ENCODE data around the gene SLC28A2. TPM values are rescaled to one million over a fixed set of nuclear protein-coding genes. Genes with fewer than 3 reads are reported as not detected.

SLC28A2 gene
- total RNA-seq, 1 donor from 2014 or later = not detected

- no peaks in the 10 kb centered on the region for H3K9me3 Mint-ChIP-seq
These were observed 62.9 kb downstream of the SLC28A2 start for GRCh38 chr15:45314960-45315359.

GRCh38 chr15:45319472-45320214 is 67.6 kb downstream of the SLC28A2 start:
- intact Hi-C loops (cut with micrococcal nuclease) = no loop called here
- ChIA-PET CTCF (no interaction called here), POLR2A (no interaction called here)
- Mint-ChIP-seq H3K4me3 (no peak overlapping the region), H3K4me1 (peaks cover 3% of the 10 kb centered on the region), H3K27me3 (peaks cover 25% of the 10 kb centered on the region), H3K9me3 (no peaks in the 10 kb centered on the region), H3K27ac (no peak overlapping the region), H3K36me3 (ENCODE audit: low read depth) (no peaks in the 10 kb centered on the region)
- ATAC-seq (ENCODE audit: low read depth) (no peak), DNase-seq (no peak)
- TF ChIP-seq, protein P1, sequence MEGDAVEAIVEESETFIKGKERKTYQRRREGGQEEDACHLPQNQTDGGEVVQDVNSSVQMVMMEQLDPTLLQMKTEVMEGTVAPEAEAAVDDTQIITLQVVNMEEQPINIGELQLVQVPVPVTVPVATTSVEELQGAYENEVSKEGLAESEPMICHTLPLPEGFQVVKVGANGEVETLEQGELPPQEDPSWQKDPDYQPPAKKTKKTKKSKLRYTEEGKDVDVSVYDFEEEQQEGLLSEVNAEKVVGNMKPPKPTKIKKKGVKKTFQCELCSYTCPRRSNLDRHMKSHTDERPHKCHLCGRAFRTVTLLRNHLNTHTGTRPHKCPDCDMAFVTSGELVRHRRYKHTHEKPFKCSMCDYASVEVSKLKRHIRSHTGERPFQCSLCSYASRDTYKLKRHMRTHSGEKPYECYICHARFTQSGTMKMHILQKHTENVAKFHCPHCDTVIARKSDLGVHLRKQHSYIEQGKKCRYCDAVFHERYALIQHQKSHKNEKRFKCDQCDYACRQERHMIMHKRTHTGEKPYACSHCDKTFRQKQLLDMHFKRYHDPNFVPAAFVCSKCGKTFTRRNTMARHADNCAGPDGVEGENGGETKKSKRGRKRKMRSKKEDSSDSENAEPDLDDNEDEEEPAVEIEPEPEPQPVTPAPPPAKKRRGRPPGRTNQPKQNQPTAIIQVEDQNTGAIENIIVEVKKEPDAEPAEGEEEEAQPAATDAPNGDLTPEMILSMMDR (IDR thresholded peaks at IDR 0.05) = no peak

More at GRCh38 chr15:45314960-45315359, 62.9 kb downstream of the SLC28A2 start:
- no peak for DNase-seq
- Mint-ChIP-seq H3K27ac (no peak overlapping the region), H3K4me1 (peaks cover 3% of the 10 kb centered on the region), H3K4me3 (no peak overlapping the region), H3K27me3 (peaks cover 21% of the 10 kb centered on the region), H3K36me3 (ENCODE audit: low read depth) (no peaks in the 10 kb centered on the region)
- intact Hi-C loops (cut with micrococcal nuclease) = no loop called here
- POLR2A ChIA-PET = no interaction called here
- CTCF ChIA-PET = interaction anchor here (0.9 kb wide), 2 partner anchors 85 to 299 kb away, joined by 3 read pairs; no protein-coding TSS in a partner anchor
- TF ChIP-seq, protein P1 (IDR thresholded peaks at IDR 0.05) = no peak
- ATAC-seq (ENCODE audit: low read depth) = no peak

- Mint-ChIP-seq H3K27me3 (peaks cover 27% of the 10 kb centered on the region), H3K36me3 (ENCODE audit: low read depth) (no peaks in the 10 kb centered on the region), H3K4me3 (no peak overlapping the region), H3K9me3 (no peaks in the 10 kb centered on the region), H3K27ac (no peak overlapping the region), H3K4me1 (no peaks in the 10 kb centered on the region)
- POLR2A ChIA-PET = no interaction called here
- intact Hi-C loops (cut with micrococcal nuclease) = no loop called here
- CTCF ChIA-PET = no interaction called here
- TF ChIP-seq, protein P1 (IDR thresholded peaks at IDR 0.05) = no peak
- DNase-seq = no peak
- ATAC-seq (ENCODE audit: low read depth) = no peak
These were observed 68.7 kb downstream of the SLC28A2 start for GRCh38 chr15:45320581-45321205.

GRCh38 chr15:45326280-45326679 is 74.2 kb downstream of the SLC28A2 start:
- ChIA-PET CTCF (no interaction called here), POLR2A (no interaction called here)
- no peak for DNase-seq
- H3K27ac Mint-ChIP-seq = no peak overlapping the region
- no peaks in the 10 kb centered on the region for H3K9me3 Mint-ChIP-seq
- no peak for ATAC-seq (ENCODE audit: low read depth)
- TF ChIP-seq, protein P1 (IDR thresholded peaks at IDR 0.05) = no peak
- no peaks in the 10 kb centered on the region for H3K4me1 Mint-ChIP-seq
- peaks cover 23% of the 10 kb centered on the region for H3K27me3 Mint-ChIP-seq
- intact Hi-C loops (cut with micrococcal nuclease) = no loop called here
- H3K36me3 Mint-ChIP-seq (ENCODE audit: low read depth) = no peaks in the 10 kb centered on the region
- no peak overlapping the region for H3K4me3 Mint-ChIP-seq

DNA sequence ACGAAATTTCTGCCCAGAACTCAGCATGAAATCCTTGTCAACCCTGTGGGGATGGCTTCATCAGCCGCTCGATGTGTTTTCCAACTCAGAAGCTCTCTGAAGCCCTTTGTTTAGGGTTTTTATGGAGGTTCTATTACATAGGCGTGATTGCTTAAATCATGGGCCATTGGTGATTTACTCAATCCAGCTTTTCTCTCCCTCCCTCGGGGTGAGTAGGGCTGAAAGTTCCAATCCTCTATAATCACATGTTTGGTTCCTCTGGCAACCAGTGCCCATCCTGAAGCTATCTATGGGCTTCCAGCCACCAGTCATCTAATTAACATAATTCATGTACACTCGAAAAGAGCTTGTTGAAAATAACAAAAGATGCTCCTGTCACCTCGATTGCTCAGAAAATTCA is 74.7 kb downstream of the SLC28A2 start:
- no peak for ATAC-seq (ENCODE audit: low read depth)
- intact Hi-C loops (cut with micrococcal nuclease) = no loop called here
- H3K4me3 Mint-ChIP-seq = no peak overlapping the region

More for the DNA sequence above, 74.7 kb downstream of the SLC28A2 start:
- ChIA-PET POLR2A (no interaction called here), CTCF (no interaction called here)
- TF ChIP-seq, protein P1 (IDR thresholded peaks at IDR 0.05) = no peak
- no peak overlapping the region for H3K27ac Mint-ChIP-seq
- peaks cover 22% of the 10 kb centered on the region for H3K27me3 Mint-ChIP-seq
- no peaks in the 10 kb centered on the region for H3K9me3 Mint-ChIP-seq
- no peak for DNase-seq
- H3K4me1 Mint-ChIP-seq = no peaks in the 10 kb centered on the region
- H3K36me3 Mint-ChIP-seq (ENCODE audit: low read depth) = no peaks in the 10 kb centered on the region
